Measurements from ENCODE around the gene CD7.

The CD7 gene

GRCh38 chr17:82287013-82287867 is 30.2 kb downstream of the CD7 start (continued):
- no peak for TF ChIP-seq ZBTB21 (tag by site-specific recombination; IDR thresholded peaks at IDR 0.05)

GRCh38 chr17:82285141-82285540 is 32.3 kb downstream of the CD7 start:
- H3K9me3 ChIP-seq (ENCODE audit: control insufficient read depth, insufficient read depth, low read depth, low read length), result no peaks in the 10 kb centered on the region
- ChIA-PET CTCF (interaction anchor here (1.6 kb wide), 1 partner anchor 49 kb away, joined by 6 read pairs; no protein-coding TSS in a partner anchor), POLR2A (interaction anchor here (1.0 kb wide), 1 partner anchor 11 kb away, joined by 4 read pairs; the partner anchor contains the start of gene CSNK1D)
- no peaks in the 10 kb centered on the region for H3K36me3 ChIP-seq (ENCODE audit: control insufficient read depth in 2 of 2, insufficient read depth in 1 of 2, low read length in 2 of 2)
- no peak overlapping the region for H3K4me3 ChIP-seq (ENCODE audit: low read depth, low read length)
- no peak overlapping the region for H3K27ac ChIP-seq (ENCODE audit: extremely low read depth, low read depth, low read length)
- TF ChIP-seq ZNF174 (tag by site-specific recombination; IDR thresholded peaks at IDR 0.05) (no peak), ZNF561 (tag by site-specific recombination; IDR thresholded peaks at IDR 0.05; ENCODE audit: borderline replicate concordance) (no peak), HOXA7 (CRISPR knock-in tag; IDR thresholded peaks at IDR 0.05; ENCODE audit: borderline replicate concordance) (no peak), ZFP37 (tag by site-specific recombination; IDR thresholded peaks at IDR 0.05) (no peak), ZNF521 (tag by site-specific recombination; IDR thresholded peaks at IDR 0.05) (no peak), ZNF362 (tag by site-specific recombination; IDR thresholded peaks at IDR 0.05) (no peak), BCL11B (tag by site-specific recombination; IDR thresholded peaks at IDR 0.05; ENCODE audit: low read depth) (no peak), ZNF571 (tag by site-specific recombination; IDR thresholded peaks at IDR 0.05) (no peak), ZNF670 (tag by site-specific recombination; IDR thresholded peaks at IDR 0.05; ENCODE audit: low read depth) (no peak), ZNF596 (tag by site-specific recombination; IDR thresholded peaks at IDR 0.05) (no peak), ZNF530 (tag by site-specific recombination; IDR thresholded peaks at IDR 0.05; ENCODE audit: low read depth) (no peak)
- H3K4me1 ChIP-seq (ENCODE audit: control insufficient read depth, insufficient read depth, low read length), result peaks cover 16% of the 10 kb centered on the region

- no peaks in the 10 kb centered on the region for H3K36me3 ChIP-seq (ENCODE audit: control insufficient read depth in 2 of 2, insufficient read depth in 1 of 2, low read length in 2 of 2)
- no peaks in the 10 kb centered on the region for H3K9me3 ChIP-seq (ENCODE audit: control insufficient read depth, insufficient read depth, low read depth, low read length)
- POLR2A ChIA-PET, result interaction anchor here (0.9 to 4.5 kb wide), 6 partner anchors 9 to 47 kb away, joined by 3 to 44 read pairs (median 10); partner anchors contain the start of gene CSNK1D
- H3K4me1 ChIP-seq (ENCODE audit: control insufficient read depth, insufficient read depth, low read length), result peaks cover 10% of the 10 kb centered on the region
- no peak overlapping the region for H3K4me3 ChIP-seq (ENCODE audit: low read depth, low read length)
- CTCF ChIA-PET, result interaction anchor here (0.5 to 1.6 kb wide), 8 partner anchors 15 to 164 kb away, joined by 3 to 5 read pairs (median 3); no protein-coding TSS in a partner anchor
- H3K27ac ChIP-seq (ENCODE audit: extremely low read depth, low read depth, low read length), result no peak overlapping the region; the same call in 1 of the 2 replicates
- peak; percentile 45; the same call in 1 of the 2 replicates for TF ChIP-seq ZBTB44 (tag by site-specific recombination; IDR thresholded peaks at IDR 0.05)
- no peak for TF ChIP-seq ZBTB20 (tag by site-specific recombination; IDR thresholded peaks at IDR 0.05)
- peak; percentile 45; the same call in 1 of the 2 replicates for TF ChIP-seq SP3 (tag by site-specific recombination; IDR thresholded peaks at IDR 0.05)
- peak; percentile 84 for TF ChIP-seq ZBTB48 (tag by site-specific recombination; IDR thresholded peaks at IDR 0.05)
- no peak for TF ChIP-seq ZNF529 (tag by site-specific recombination; IDR thresholded peaks at IDR 0.05; ENCODE audit: insufficient replicate concordance)
- 0 out of 2 replicates have a peak, but pooled peaks have one; percentile 28 for TF ChIP-seq ZNF184 (tag by site-specific recombination; IDR thresholded peaks at IDR 0.05)
- TF ChIP-seq ZNF544 (tag by site-specific recombination; IDR thresholded peaks at IDR 0.05), result peak; percentile 82; the same call in 1 of the 2 replicates
- TF ChIP-seq ZNF558 (tag by site-specific recombination; IDR thresholded peaks at IDR 0.05), result 0 out of 2 replicates have a peak, but pooled peaks have one; percentile 40
- TF ChIP-seq ZFHX2 (tag by site-specific recombination; conservative IDR thresholded peaks at IDR 0.05), result peak; percentile 81
- TF ChIP-seq ZNF211 (tag by site-specific recombination; IDR thresholded peaks at IDR 0.05; ENCODE audit: low read depth), result no peak
- 0 out of 2 replicates have a peak, but pooled peaks have one; percentile 46 for TF ChIP-seq ZNF112 (tag by site-specific recombination; IDR thresholded peaks at IDR 0.05)
- peak; percentile 56 for TF ChIP-seq SP7 (tag by site-specific recombination; IDR thresholded peaks at IDR 0.05)
- TF ChIP-seq, protein P1, sequence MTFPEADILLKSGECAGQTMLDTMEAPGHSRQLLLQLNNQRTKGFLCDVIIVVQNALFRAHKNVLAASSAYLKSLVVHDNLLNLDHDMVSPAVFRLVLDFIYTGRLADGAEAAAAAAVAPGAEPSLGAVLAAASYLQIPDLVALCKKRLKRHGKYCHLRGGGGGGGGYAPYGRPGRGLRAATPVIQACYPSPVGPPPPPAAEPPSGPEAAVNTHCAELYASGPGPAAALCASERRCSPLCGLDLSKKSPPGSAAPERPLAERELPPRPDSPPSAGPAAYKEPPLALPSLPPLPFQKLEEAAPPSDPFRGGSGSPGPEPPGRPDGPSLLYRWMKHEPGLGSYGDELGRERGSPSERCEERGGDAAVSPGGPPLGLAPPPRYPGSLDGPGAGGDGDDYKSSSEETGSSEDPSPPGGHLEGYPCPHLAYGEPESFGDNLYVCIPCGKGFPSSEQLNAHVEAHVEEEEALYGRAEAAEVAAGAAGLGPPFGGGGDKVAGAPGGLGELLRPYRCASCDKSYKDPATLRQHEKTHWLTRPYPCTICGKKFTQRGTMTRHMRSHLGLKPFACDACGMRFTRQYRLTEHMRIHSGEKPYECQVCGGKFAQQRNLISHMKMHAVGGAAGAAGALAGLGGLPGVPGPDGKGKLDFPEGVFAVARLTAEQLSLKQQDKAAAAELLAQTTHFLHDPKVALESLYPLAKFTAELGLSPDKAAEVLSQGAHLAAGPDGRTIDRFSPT (tag by site-specific recombination; IDR thresholded peaks at IDR 0.05), result peak; percentile 66
- 0 out of 2 replicates have a peak, but pooled peaks have one; percentile 14 for TF ChIP-seq IKZF3 (tag by site-specific recombination; IDR thresholded peaks at IDR 0.05)
- TF ChIP-seq ZNF837 (tag by site-specific recombination; IDR thresholded peaks at IDR 0.05), result no peak
- TF ChIP-seq ZNF248 (tag by site-specific recombination; IDR thresholded peaks at IDR 0.05), result no peak
These were observed 34.1 kb downstream of the CD7 start for GRCh38 chr17:82283208-82283749.

All from HEK293 (cell line).